SJCRH30 (cell line): ENCODE data around the gene RPEL1. TPM values are rescaled to one million over a fixed set of nuclear protein-coding genes. Genes with fewer than 3 reads are reported as not detected.
"Not testable (repeated sequence)": the region's sequence is repeated elsewhere in the genome, so short reads cannot be mapped to it uniquely, and the experiment has no call there.

Source experiments
- DNase-seq, 2 experiments: peaks; one replicate each; pipeline ENCODE4 v3.0.0-alpha.2; 2015 to 2020
- H3K27ac ChIP-seq: fragments of 250-450 bp; sonication (Bioruptor Pico); 2 replicates; pipeline ENCODE4 v1.5.1; 2020; ENCODE audit warnings: mild to moderate bottlenecking, moderate library complexity
- H3K27me3 ChIP-seq: fragments of 250-450 bp; sonication (Bioruptor Pico); 2 replicates; pipeline ENCODE4 v1.5.1; 2020; ENCODE audit warnings: mild to moderate bottlenecking, moderate library complexity
- H3K36me3 ChIP-seq: fragments of 250-450 bp; sonication (Bioruptor Pico); 2 replicates; pipeline ENCODE4 v1.5.1; 2020; ENCODE audit warnings: mild to moderate bottlenecking, moderate library complexity
- H3K4me1 ChIP-seq: fragments of 250-450 bp; sonication (Bioruptor Pico); 2 replicates; pipeline ENCODE4 v1.5.1; 2020; ENCODE audit warnings: mild to moderate bottlenecking, moderate library complexity
- H3K4me3 ChIP-seq: fragments of 250-450 bp; sonication (Bioruptor Pico); 2 replicates; pipeline ENCODE4 v1.5.1; 2020; ENCODE audit warnings: mild to moderate bottlenecking, moderate library complexity
- H3K9me3 ChIP-seq: fragments of 250-450 bp; sonication (Bioruptor Pico); replicated peaks from 2 replicates; pipeline ENCODE4 v1.5.1; 2020; ENCODE audit warnings: mild to moderate bottlenecking, moderate library complexity
- total RNA-seq: library from RNA; depleted of rRNA; stranded (reverse); fragments of >200 nt; shearing (Covaris generic); gene quantifications from 2 replicates; pipeline ENCODE4 v1.2.3, GENCODE V29; 2014

Gene RPEL1
- total RNA-seq, 1 experiment from 2014 or later, result not detected

- Histone ChIP-seq H3K9me3 (0 out of 2 replicates have a peak, but pooled peaks cover 6% of the 10 kb centered on the region), H3K4me3 (no peak overlapping the region), H3K36me3 (no peaks in the 10 kb centered on the region), H3K4me1 (peaks cover 13% of the 10 kb centered on the region), H3K27ac (no peak overlapping the region), H3K27me3 (no peaks in the 10 kb centered on the region)
- DNase-seq, result no peak
Measured at GRCh38 chr10:103224133-103224532, 21.6 kb upstream of the RPEL1 start.

- H3K27ac ChIP-seq, H3K27me3 ChIP-seq, H3K36me3 ChIP-seq, H3K9me3 ChIP-seq, DNase-seq, H3K4me3 ChIP-seq: not testable (repeated sequence)
- peaks cover 13% of the 10 kb centered on the region for H3K4me1 ChIP-seq
Measured at GRCh38 chr10:103224721-103225120, 21.0 kb upstream of the RPEL1 start.

GRCh38 chr10:103225939-103226338 lies 19.7 kb upstream of the RPEL1 start:
- Histone ChIP-seq H3K9me3 (0 out of 2 replicates have a peak, but pooled peaks cover 6% of the 10 kb centered on the region), H3K4me1 (peaks cover 19% of the 10 kb centered on the region), H3K27ac (no peak overlapping the region), H3K27me3 (no peaks in the 10 kb centered on the region), H3K36me3 (no peaks in the 10 kb centered on the region), H3K4me3 (no peak overlapping the region)
- DNase-seq, result no peak

GRCh38 chr10:103227416-103227815 lies 18.3 kb upstream of the RPEL1 start:
- H3K4me1 ChIP-seq, result peaks cover 33% of the 10 kb centered on the region
- DNase-seq, result no peak
- H3K27ac ChIP-seq, result no peak overlapping the region
- 0 out of 2 replicates have a peak, but pooled peaks cover 6% of the 10 kb centered on the region for H3K9me3 ChIP-seq
- no peak overlapping the region for H3K4me3 ChIP-seq
- H3K36me3 ChIP-seq, result no peaks in the 10 kb centered on the region
- H3K27me3 ChIP-seq, result no peaks in the 10 kb centered on the region

- Histone ChIP-seq H3K27me3 (no peaks in the 10 kb centered on the region), H3K9me3 (no peaks in the 10 kb centered on the region)
- peak; percentile 67 to 70 for DNase-seq
Measured at GRCh38 chr10:103231047-103231551, 14.6 kb upstream of the RPEL1 start.

GRCh38 chr10:103232131-103232673 lies 13.5 kb upstream of the RPEL1 start:
- Histone ChIP-seq H3K9me3 (no peaks in the 10 kb centered on the region), H3K4me1 (peaks cover 39% of the 10 kb centered on the region), H3K27ac (peak overlapping the region; percentile 55), H3K36me3 (no peaks in the 10 kb centered on the region), H3K4me3 (no peak overlapping the region), H3K27me3 (no peaks in the 10 kb centered on the region)
- DNase-seq, result no peak

More at GRCh38 chr10:103231047-103231551, 14.6 kb upstream of the RPEL1 start:
- H3K4me1 ChIP-seq, result peaks cover 39% of the 10 kb centered on the region
- H3K36me3 ChIP-seq, result no peaks in the 10 kb centered on the region
- no peak overlapping the region for H3K4me3 ChIP-seq
- H3K27ac ChIP-seq, result peak overlapping the region; percentile 55

GRCh38 chr10:103232772-103233488 lies 12.8 kb upstream of the RPEL1 start:
- H3K9me3 ChIP-seq, result no peaks in the 10 kb centered on the region
- H3K27ac ChIP-seq, result no peak overlapping the region
- DNase-seq, result no peak
- H3K36me3 ChIP-seq, result no peaks in the 10 kb centered on the region
- H3K4me1 ChIP-seq, result peaks cover 33% of the 10 kb centered on the region
- no peak overlapping the region for H3K4me3 ChIP-seq
- no peaks in the 10 kb centered on the region for H3K27me3 ChIP-seq

- H3K27ac ChIP-seq, result no peak overlapping the region
- no peaks in the 10 kb centered on the region for H3K36me3 ChIP-seq
- H3K27me3 ChIP-seq, result no peaks in the 10 kb centered on the region
- peaks cover 21% of the 10 kb centered on the region for H3K4me1 ChIP-seq
- no peaks in the 10 kb centered on the region for H3K9me3 ChIP-seq
- no peak for DNase-seq
- no peak overlapping the region for H3K4me3 ChIP-seq
Measured at GRCh38 chr10:103235775-103236174, 9.9 kb upstream of the RPEL1 start.

- peak; percentile 39 to 63 for DNase-seq
- Histone ChIP-seq H3K4me3 (no peak overlapping the region), H3K27ac (no peak overlapping the region), H3K4me1 (no peaks in the 10 kb centered on the region), H3K36me3 (no peaks in the 10 kb centered on the region), H3K27me3 (no peaks in the 10 kb centered on the region), H3K9me3 (no peaks in the 10 kb centered on the region)
Measured at GRCh38 chr10:103238506-103239252, 7.0 kb upstream of the RPEL1 start.

GRCh38 chr10:103241262-103242011 lies 4.2 kb upstream of the RPEL1 start:
- Histone ChIP-seq H3K9me3 (no peaks in the 10 kb centered on the region), H3K27ac (no peak overlapping the region), H3K4me1 (no peaks in the 10 kb centered on the region), H3K36me3 (no peaks in the 10 kb centered on the region), H3K4me3 (no peak overlapping the region), H3K27me3 (no peaks in the 10 kb centered on the region)
- DNase-seq, result peak in 1 of 2 experiments; percentile 19

- H3K27me3 ChIP-seq, result no peaks in the 10 kb centered on the region
- H3K27ac ChIP-seq, result no peak overlapping the region
- no peaks in the 10 kb centered on the region for H3K36me3 ChIP-seq
- H3K4me1 ChIP-seq, result no peaks in the 10 kb centered on the region
- no peak overlapping the region for H3K4me3 ChIP-seq
- peak; percentile 66 to 91 for DNase-seq
- no peaks in the 10 kb centered on the region for H3K9me3 ChIP-seq
Measured at GRCh38 chr10:103244666-103245271, 918 bp upstream of the RPEL1 start.

GRCh38 chr10:103246324-103246723 lies 637 bp downstream of the RPEL1 start:
- no peak overlapping the region for H3K27ac ChIP-seq
- no peak overlapping the region for H3K4me3 ChIP-seq
- no peaks in the 10 kb centered on the region for H3K27me3 ChIP-seq
- H3K9me3 ChIP-seq, result no peaks in the 10 kb centered on the region
- H3K36me3 ChIP-seq, result no peaks in the 10 kb centered on the region
- DNase-seq, result no peak
- no peaks in the 10 kb centered on the region for H3K4me1 ChIP-seq

- Histone ChIP-seq H3K36me3 (no peaks in the 10 kb centered on the region), H3K27me3 (no peaks in the 10 kb centered on the region), H3K4me1 (no peaks in the 10 kb centered on the region), H3K9me3 (no peaks in the 10 kb centered on the region), H3K27ac (no peak overlapping the region), H3K4me3 (no peak overlapping the region)
- DNase-seq, result no peak
Measured at GRCh38 chr10:103254113-103254512, 8.4 kb downstream of the RPEL1 start.
